HepG2 (cell line): ENCODE measurements around the gene SLIT3.

Experiments
- CREB1 ChIP-seq, 2 experiments: fragments of 450-650 bp in 1 of 2; IDR thresholded peaks; 2 replicates each; pipeline ENCODE4 v1.6.1; 2016 to 2017; ENCODE audit warnings: control low read depth in 1 of 2, mild to moderate bottlenecking in 1 of 2, missing compliant biosample characterization in 1 of 2, missing genetic modification characterization in 1 of 2
- HOXA7 ChIP-seq: sonication (generic); formaldehyde crosslinking; IDR thresholded peaks from 2 replicates; pipeline ENCODE4 v1.8.1; 2022; ENCODE audit warnings: mild to moderate bottlenecking, missing genetic modification reagents, moderate library complexity
- MXI1 ChIP-seq: IDR thresholded peaks from 3 replicates; pipeline ENCODE4 v1.6.1; 2012; ENCODE audit warnings: low read depth, low read length, inconsistent platforms, borderline replicate concordance
- NFIB ChIP-seq: sonication (generic); formaldehyde crosslinking; IDR thresholded peaks from 2 replicates; pipeline ENCODE4 v1.9.0; 2021; ENCODE audit warnings: missing genetic modification reagents, mild to moderate bottlenecking, borderline replicate concordance
- NR1H2 ChIP-seq: sonication (generic); formaldehyde crosslinking; IDR thresholded peaks from 2 replicates; pipeline ENCODE4 v1.8.1; 2022; ENCODE audit warnings: low read depth, missing genetic modification reagents, borderline replicate concordance
- ZFAT ChIP-seq: sonication (generic); formaldehyde crosslinking; conservative IDR thresholded peaks from 2 replicates; pipeline ENCODE4 v1.8.1; 2023; ENCODE audit warnings: missing genetic modification reagents, inconsistent platforms
- ZNF12 ChIP-seq: sonication (generic); formaldehyde crosslinking; IDR thresholded peaks from 2 replicates; pipeline ENCODE4 v1.5.0; 2020; ENCODE audit warnings: missing genetic modification reagents

DNA sequence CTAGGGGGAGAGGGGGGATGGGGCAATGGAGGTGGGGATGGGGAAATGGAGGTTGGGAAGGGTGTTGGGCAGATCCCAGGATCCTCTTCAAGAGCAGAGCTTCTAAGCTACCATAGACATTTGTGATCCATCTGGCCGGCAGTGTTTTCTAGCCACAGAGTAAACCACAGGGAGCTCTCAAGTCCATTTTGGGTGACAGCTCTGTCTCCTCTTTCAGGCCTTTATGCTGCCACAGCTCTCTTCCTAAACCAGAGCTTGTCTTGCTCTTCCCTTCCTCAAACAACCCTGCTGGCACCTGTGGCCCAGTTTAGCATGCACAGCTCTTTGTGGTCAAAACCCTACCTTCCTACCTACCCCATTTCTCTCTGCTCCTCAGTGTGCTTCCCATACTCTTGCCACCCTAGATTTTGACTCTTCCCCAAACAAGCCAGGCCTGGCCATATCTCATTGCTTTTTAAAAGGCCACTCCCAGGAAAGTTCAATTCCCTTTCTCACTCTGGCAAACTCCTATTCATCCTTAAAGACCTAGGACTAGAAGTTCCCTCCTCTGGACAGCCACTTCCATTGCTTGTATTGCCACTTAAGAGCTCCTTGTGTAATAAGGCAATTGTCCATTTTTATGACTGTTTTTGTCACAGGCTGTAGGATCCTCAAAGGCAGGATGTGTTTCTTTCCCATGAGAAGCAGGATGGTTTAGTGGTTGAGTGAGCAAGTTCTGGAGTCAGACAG is 637.5 kb downstream of the SLIT3 start:
- TF ChIP-seq NFIB (CRISPR knock-in tag) (no peak), HOXA7 (CRISPR knock-in tag) (no peak), ZFAT (CRISPR knock-in tag) (no peak), CREB1 (IDR thresholded peaks at IDR 0.05) (no peak), CREB1 (CRISPR knock-in tag; IDR thresholded peaks at IDR 0.05) (no peak), ZNF12 (CRISPR knock-in tag) (no peak), NR1H2 (no peak), MXI1 (no peak)
